GM15510 (cell line): Measurements from ENCODE around the gene THPO.

Experiments used
- POLR2A ChIP-seq: IDR thresholded peaks from 3 replicates; pipeline ENCODE4 v1.6.1; 2011; ENCODE audit warnings: borderline replicate concordance; ENCODE audit not compliant: insufficient read length; ENCODE audit errors: extremely low read depth

THPO gene

GRCh38 chr3:184377882-184378445 lies at the start of gene THPO:
Gene THPO, minus strand, starts transcription at chr3:184378207. Its CDS starts 1,948 bp downstream, at chr3:184376259.
- no peak for TF ChIP-seq POLR2A

DNA sequence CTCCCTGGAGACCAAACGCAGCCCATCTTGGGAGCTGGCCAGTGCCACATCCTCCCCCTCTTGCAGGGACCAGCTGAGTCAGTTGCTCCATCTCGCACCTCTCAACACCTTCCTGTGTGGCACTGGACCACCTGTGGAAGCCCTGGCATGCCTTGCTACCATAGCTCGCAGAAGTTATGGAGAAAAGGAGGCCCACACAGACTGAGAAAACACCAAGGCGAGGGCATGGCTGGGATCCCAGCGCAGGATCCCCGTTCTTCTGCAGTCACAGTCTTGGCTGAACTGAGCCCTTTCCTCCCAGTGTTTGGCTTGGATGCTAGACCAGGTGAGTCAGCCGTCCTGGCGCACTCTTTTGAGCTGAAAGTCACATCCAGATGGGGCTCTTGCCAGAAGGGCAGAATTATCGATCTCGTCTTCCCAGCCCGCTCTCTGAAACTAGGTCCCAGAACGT lies 48.7 kb upstream of the THPO start:
- TF ChIP-seq POLR2A: no peak

GRCh38 chr3:184423561-184423960 lies 45.6 kb upstream of the THPO start:
- no peak for TF ChIP-seq POLR2A

DNA sequence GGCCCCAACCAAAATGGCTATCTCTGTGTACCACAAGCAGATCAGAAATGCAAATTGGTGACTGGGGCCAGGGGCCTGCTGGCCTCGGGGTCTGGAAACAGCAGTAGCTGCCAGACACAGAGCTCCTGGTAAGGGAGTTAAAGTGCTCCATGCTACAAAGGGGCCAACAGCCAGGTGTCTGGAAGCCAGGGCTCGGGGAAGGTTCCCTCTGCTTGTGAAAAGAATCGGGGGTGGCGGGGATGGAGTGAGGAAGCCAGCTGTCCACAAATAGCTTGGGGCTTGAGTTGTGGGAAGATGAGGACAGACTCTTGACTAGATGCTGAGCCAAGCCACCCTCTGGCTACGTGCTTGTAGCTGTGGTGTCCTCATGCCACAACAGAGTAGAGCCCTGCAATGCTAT lies 41.2 kb upstream of the THPO start:
- TF ChIP-seq POLR2A: no peak

DNA sequence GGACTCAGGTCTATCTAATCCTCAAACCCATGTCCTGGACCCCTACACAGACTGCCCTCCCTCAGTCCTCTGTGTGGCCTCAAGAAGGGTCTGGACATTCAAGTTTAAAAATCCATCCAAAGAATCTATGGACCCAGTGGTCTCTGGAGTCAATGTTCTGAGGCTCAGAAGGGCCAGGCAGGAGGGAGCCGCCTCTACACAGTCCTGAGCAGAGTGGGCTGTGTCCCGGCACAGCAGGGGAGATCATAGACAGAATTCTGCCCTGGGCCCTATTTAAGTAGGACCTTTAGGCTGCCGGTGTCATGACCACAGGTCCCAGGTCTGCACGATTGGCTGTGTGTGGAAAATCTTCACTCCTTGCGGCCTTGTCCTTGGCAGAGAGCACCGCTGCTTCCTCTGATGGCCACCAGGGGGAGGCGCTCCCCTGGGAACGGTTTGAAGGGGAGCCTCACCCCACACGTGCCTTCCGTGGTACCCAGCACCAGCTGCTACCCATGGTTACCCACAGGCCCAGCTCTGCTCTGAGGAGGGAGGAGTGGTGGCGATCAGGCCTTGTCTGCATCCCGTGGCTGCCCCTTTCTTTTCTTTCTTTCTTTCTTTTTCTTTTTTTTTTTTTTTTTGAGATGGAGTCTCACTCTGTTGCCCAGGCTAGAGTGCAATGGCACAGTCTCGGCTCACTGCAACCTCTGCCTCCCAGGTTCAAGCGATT lies 39.8 kb upstream of the THPO start:
- no peak for TF ChIP-seq POLR2A

DNA sequence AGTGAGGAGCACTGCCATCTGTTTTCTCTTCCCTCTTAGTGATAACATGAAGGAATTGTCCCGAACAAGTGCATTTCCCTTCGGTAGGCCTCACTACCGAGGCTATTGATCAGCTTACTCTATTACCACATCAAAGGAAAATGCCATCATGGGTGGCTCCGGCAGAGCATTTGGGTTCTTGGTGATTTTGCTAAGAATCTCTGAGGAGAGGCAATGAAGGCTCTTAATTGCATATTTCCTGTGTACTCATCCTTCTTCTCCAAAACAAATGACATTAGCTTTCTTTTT lies 37.1 kb upstream of the THPO start:
- TF ChIP-seq POLR2A: no peak

- no peak for TF ChIP-seq POLR2A
These were observed 36.6 kb upstream of the THPO start for GRCh38 chr3:184414418-184415202.

DNA sequence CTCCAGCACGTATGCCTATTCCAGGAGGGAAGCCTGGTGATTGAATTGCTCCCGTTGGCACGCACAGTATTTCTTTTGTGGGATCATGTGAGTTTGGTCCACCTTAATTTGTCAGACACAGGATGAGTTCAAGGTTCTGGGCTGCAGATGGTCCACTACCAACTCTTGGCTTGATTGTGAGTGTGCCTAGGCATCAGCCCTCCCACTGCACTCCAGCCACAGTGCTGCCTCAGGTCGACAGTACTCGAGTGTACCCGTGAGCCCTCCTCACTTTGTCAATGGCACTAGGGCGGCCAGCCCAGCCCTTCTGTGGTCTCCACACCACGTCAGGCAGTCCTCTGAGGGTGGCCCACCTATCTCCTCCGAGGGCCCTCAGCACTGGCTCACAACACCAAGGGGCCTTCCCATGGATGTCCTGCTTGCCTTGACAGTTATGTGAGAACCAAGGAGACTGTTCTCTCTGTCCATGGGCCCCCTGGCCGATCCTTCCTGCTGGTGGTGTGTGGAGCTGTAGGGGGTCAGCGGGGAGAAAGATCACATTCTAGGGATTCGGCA lies 32.0 kb upstream of the THPO start:
- TF ChIP-seq POLR2A: no peak

DNA sequence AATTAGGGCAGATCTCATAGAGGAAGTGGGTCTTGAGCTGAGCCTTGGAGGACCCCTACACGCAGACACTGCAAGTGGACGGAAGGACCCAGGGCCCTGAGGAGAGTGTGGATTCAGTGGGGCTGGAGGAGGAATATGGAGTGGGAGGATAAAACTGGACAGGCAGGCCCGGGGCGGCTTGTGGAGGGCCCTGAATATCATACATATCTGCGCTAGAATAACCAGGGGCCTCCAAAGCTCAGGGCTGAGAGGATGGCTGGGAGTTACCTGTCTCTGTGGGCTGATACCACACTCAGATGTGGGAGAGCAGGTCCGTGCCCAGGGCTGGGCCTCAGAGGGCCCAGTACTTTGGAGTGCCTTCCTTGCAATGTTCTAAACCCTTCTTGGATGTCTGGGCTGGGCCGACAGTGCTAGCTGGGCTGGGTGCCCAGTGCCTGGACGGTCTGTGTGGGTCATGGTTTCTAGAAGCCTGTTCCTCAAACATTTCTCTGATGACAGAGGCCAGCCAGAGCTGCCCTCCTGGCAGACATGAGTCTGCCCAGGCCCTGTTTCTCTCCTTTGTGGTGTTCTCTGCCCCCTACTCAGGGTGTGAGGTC lies 31.4 kb upstream of the THPO start:
- TF ChIP-seq POLR2A: no peak

DNA sequence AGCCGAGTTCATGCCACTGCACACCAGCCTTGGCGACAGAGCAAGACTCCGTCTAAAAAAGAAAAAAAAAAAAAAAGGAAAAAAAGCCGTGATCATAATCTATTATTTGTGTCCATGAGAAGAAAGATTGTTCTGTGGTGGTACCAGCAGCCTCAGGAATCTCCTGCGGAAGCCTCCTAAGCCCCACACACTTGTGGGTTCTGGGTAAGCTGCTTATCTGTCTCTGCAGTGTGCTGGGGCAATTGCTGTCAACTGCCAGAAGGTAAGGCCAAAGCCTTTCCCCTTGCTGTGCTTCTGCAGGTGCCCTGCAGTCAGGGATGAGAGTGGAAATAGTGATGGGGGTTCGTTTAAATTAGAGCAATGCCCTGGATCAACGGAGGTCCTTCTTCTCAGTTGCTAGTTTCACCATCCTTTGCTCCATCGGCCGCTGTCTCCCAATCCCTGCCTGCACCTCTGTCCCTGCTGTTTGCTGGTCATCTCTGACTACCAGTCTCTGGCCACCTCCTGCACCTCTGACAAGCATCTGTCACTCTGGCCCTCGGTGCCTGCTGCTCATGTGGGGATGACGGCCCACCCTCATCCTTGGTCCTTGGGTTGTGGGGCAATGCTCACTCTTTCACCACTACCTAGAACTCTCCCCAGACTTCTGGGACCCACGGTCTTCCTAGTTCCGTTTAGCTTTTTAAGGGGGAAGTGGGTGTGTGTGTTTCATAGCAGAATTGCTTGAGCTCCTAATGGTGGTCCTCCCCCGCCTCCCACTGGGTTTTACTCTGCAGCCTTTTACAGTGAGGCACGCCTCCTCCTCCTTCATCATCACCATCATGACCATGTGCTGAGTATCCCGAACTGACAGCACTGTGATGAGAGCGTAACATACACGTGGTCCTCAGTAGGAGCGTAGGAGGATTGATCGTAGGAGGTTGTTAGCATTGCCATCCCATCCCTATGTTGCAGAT lies 27.3 kb upstream of the THPO start:
- no peak for TF ChIP-seq POLR2A

GRCh38 chr3:184399410-184399809 lies 21.4 kb upstream of the THPO start:
- TF ChIP-seq POLR2A: no peak

GRCh38 chr3:184395320-184395660 lies 17.3 kb upstream of the THPO start:
- TF ChIP-seq POLR2A: no peak

GRCh38 chr3:184391266-184391665 lies 13.3 kb upstream of the THPO start:
- TF ChIP-seq POLR2A: no peak

- TF ChIP-seq POLR2A: no peak
These were observed 12.0 kb upstream of the THPO start for GRCh38 chr3:184389935-184390528.

DNA sequence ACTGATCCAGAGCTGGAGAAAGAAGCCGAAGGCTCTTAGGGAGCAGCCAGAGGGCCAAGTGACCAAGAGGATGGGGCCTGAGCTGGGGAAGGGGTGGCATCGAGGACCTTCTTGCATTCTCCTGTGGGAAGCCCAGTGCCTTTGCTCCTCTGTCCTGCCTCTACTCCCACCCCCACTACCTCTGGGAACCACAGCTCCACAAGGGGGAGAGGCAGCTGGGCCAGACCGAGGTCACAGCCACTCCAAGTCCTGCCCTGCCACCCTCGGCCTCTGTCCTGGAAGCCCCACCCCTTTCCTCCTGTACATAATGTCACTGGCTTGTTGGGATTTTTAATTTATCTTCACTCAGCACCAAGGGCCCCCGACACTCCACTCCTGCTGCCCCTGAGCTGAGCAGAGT lies 11.4 kb upstream of the THPO start:
- TF ChIP-seq POLR2A: no peak

GRCh38 chr3:184388936-184389230 lies 10.9 kb upstream of the THPO start:
- no peak for TF ChIP-seq POLR2A
